H9 (cell line): ENCODE data around the gene FAM83C. TPM values are rescaled to one million over a fixed set of nuclear protein-coding genes. Genes with fewer than 3 reads are reported as not detected.

Experiments
- DNase-seq: peaks from one replicate; pipeline ENCODE4 v3.0.0-alpha.2; 2017
- H2AFZ ChIP-seq: one replicate; pipeline ENCODE4 v1.6.1; 2013; ENCODE audit warnings: mild to moderate bottlenecking, low read length, control low read depth, moderate library complexity
- H2AK5ac ChIP-seq: 2 replicates; pipeline ENCODE4 v1.6.1; 2013; ENCODE audit warnings: low read length, control low read depth, mixed read lengths; ENCODE audit not compliant: insufficient read length
- H2BK120ac ChIP-seq: one replicate; pipeline ENCODE4 v1.6.1; 2013; ENCODE audit warnings: low read depth, mild to moderate bottlenecking, low read length, control low read depth, inconsistent platforms; ENCODE audit not compliant: poor library complexity, severe bottlenecking
- H2BK12ac ChIP-seq: 2 replicates; pipeline ENCODE4 v1.6.1; 2013; ENCODE audit warnings: low read length, control low read depth, mixed read lengths, low read depth; ENCODE audit not compliant: insufficient read length
- H2BK15ac ChIP-seq: 2 replicates; pipeline ENCODE4 v1.6.1; 2013; ENCODE audit warnings: low read depth, low read length, control low read depth
- H2BK20ac ChIP-seq: one replicate; pipeline ENCODE4 v1.6.1; 2013; ENCODE audit warnings: low read depth, mild to moderate bottlenecking, low read length, control low read depth, inconsistent platforms; ENCODE audit not compliant: poor library complexity, severe bottlenecking
- H2BK5ac ChIP-seq: 2 replicates; pipeline ENCODE4 v1.6.1; 2013; ENCODE audit warnings: low read length, control low read depth, mixed read lengths; ENCODE audit not compliant: insufficient read length
- H3K14ac ChIP-seq: 2 replicates; pipeline ENCODE4 v1.6.1; 2013; ENCODE audit warnings: low read length, control low read depth; ENCODE audit not compliant: insufficient read depth
- H3K18ac ChIP-seq: 2 replicates; pipeline ENCODE4 v1.6.1; 2013; ENCODE audit warnings: low read depth, mild to moderate bottlenecking, mixed read lengths, low read length, control low read depth; ENCODE audit not compliant: insufficient read length
- H3K23ac ChIP-seq: 2 replicates; pipeline ENCODE4 v1.6.1; 2013; ENCODE audit warnings: low read length, control low read depth, mixed read lengths, low read depth; ENCODE audit not compliant: insufficient read length
- H3K23me2 ChIP-seq: 2 replicates; pipeline ENCODE4 v1.6.1; 2013; ENCODE audit warnings: low read depth, mild to moderate bottlenecking, mixed read lengths, low read length, control low read depth; ENCODE audit not compliant: insufficient read length, poor library complexity, severe bottlenecking
- H3K27ac ChIP-seq: 2 replicates; pipeline ENCODE4 v1.5.1; 2013; ENCODE audit warnings: low read length, control low read depth, mixed read lengths, low read depth; ENCODE audit not compliant: insufficient read length
- H3K27me3 ChIP-seq: 2 replicates; pipeline ENCODE4 v1.6.1; 2013; ENCODE audit warnings: low read length, control low read depth, inconsistent platforms; ENCODE audit not compliant: insufficient read depth
- H3K4ac ChIP-seq: 2 replicates; pipeline ENCODE4 v1.6.1; 2013; ENCODE audit warnings: low read depth, mild to moderate bottlenecking, control low read depth, inconsistent platforms, low read length, moderate library complexity
- H3K4me1 ChIP-seq: 2 replicates; pipeline ENCODE4 v1.6.1; 2013; ENCODE audit warnings: low read length, control low read depth, inconsistent platforms; ENCODE audit not compliant: insufficient read depth
- H3K4me2 ChIP-seq: 2 replicates; pipeline ENCODE4 v1.6.1; 2013; ENCODE audit warnings: low read length, control low read depth, mixed read lengths; ENCODE audit not compliant: insufficient read length, insufficient read depth
- H3K56ac ChIP-seq: 2 replicates; pipeline ENCODE4 v1.6.1; 2013; ENCODE audit warnings: low read depth, mild to moderate bottlenecking, mixed read lengths, low read length, control low read depth; ENCODE audit not compliant: insufficient read length
- H3K79me1 ChIP-seq: 2 replicates; pipeline ENCODE4 v1.6.1; 2013; ENCODE audit warnings: low read depth, mild to moderate bottlenecking, moderate library complexity, low read length, control low read depth, inconsistent platforms; ENCODE audit not compliant: insufficient read depth, poor library complexity, severe bottlenecking
- H3K79me2 ChIP-seq: 2 replicates; pipeline ENCODE4 v1.6.1; 2013; ENCODE audit warnings: low read length, control low read depth, inconsistent platforms; ENCODE audit not compliant: insufficient read depth
- H3K9ac ChIP-seq: 2 replicates; pipeline ENCODE4 v1.6.1; 2013; ENCODE audit warnings: low read length, control low read depth, mixed read lengths; ENCODE audit not compliant: insufficient read length; ENCODE audit errors: extremely low read depth
- H3K9me3 ChIP-seq: one replicate; pipeline ENCODE4 v1.6.1; 2013; ENCODE audit warnings: low read depth, low read length, inconsistent platforms; ENCODE audit not compliant: control insufficient read depth
- H3T11ph ChIP-seq: one replicate; pipeline ENCODE4 v1.6.1; 2013; ENCODE audit warnings: mild to moderate bottlenecking, low read length, control low read depth, inconsistent platforms
- H4K20me1 ChIP-seq: one replicate; pipeline ENCODE4 v1.6.1; 2013; ENCODE audit not compliant: control insufficient read depth, insufficient read length, insufficient read depth
- H4K5ac ChIP-seq: 2 replicates; pipeline ENCODE4 v1.6.1; 2013; ENCODE audit warnings: low read depth, mild to moderate bottlenecking, mixed read lengths, low read length, control low read depth; ENCODE audit not compliant: insufficient read length
- H4K8ac ChIP-seq: replicated peaks from 2 replicates; pipeline ENCODE4 v1.6.1; 2013; ENCODE audit warnings: low read length, control low read depth, mixed read lengths, low read depth; ENCODE audit not compliant: insufficient read length
- H4K91ac ChIP-seq: 2 replicates; pipeline ENCODE4 v1.6.1; 2013; ENCODE audit warnings: low read depth, mild to moderate bottlenecking, moderate library complexity, mixed read lengths, low read length, control low read depth; ENCODE audit not compliant: insufficient read length
- H3K27ac Mint-ChIP-seq, 3 experiments: 2 replicates in 2 of 3; 3 replicates in 1 of 3; pipeline ENCODE4 v1.8.0; 2020 to 2021; ENCODE audit warnings: mixed read lengths in 3 of 3, mild to moderate bottlenecking in 1 of 3, moderate library complexity in 1 of 3
- H3K27me3 Mint-ChIP-seq: 2 replicates; pipeline ENCODE4 v1.8.0; 2021; ENCODE audit warnings: low read depth, mild to moderate bottlenecking, moderate library complexity, mixed read lengths
- H3K36me3 Mint-ChIP-seq, 3 experiments: 2 replicates in 2 of 3; 3 replicates in 1 of 3; pipeline ENCODE4 v1.8.0; 2020 to 2021; ENCODE audit warnings: low read depth in 3 of 3, mixed read lengths in 3 of 3; ENCODE audit not compliant: insufficient read depth in 1 of 3
- H3K4me1 Mint-ChIP-seq, 2 experiments: 2 replicates each; pipeline ENCODE4 v1.8.0; 2020; ENCODE audit warnings: mixed read lengths in 2 of 2
- H3K4me3 Mint-ChIP-seq, 2 experiments: 2 replicates in 1 of 2; 3 replicates in 1 of 2; pipeline ENCODE4 v1.8.0; 2020 to 2021; ENCODE audit warnings: mild to moderate bottlenecking in 2 of 2, mixed read lengths in 2 of 2, moderate library complexity in 1 of 2
- H3K9me3 Mint-ChIP-seq, 2 experiments: 2 replicates in 1 of 2; 3 replicates in 1 of 2; pipeline ENCODE4 v1.8.0; 2020; ENCODE audit warnings: mild to moderate bottlenecking in 2 of 2, mixed read lengths in 2 of 2, moderate library complexity in 1 of 2
- WGBS: extraction: QIAGEN DNeasy Blood & Tissue Kit; methylation state at CpG from one replicate; pipeline ENCODE4 v1.1.7; 2013; ENCODE audit warnings: missing lambda C conversion rate, low lambda C conversion rate, mixed read lengths; ENCODE audit not compliant: insufficient read length; ENCODE audit errors: extremely low coverage; 5-methylcytosine and 5-hydroxymethylcytosine counted together
- total RNA-seq: library from RNA; stranded (reverse); gene quantifications from 2 replicates; pipeline ENCODE4 v1.2.1, GENCODE V29; 2021
- TF ChIP-seq, protein P1 (sequence below): fragments of 200-600 bp; sonication (generic); conservative IDR thresholded peaks from 3 replicates; pipeline ENCODE4 v1.8.0; 2021; ENCODE audit warnings: antibody characterized with exemption, mild to moderate bottlenecking

The FAM83C gene
- total RNA-seq, 1 experiment from 2014 or later = not detected

DNA sequence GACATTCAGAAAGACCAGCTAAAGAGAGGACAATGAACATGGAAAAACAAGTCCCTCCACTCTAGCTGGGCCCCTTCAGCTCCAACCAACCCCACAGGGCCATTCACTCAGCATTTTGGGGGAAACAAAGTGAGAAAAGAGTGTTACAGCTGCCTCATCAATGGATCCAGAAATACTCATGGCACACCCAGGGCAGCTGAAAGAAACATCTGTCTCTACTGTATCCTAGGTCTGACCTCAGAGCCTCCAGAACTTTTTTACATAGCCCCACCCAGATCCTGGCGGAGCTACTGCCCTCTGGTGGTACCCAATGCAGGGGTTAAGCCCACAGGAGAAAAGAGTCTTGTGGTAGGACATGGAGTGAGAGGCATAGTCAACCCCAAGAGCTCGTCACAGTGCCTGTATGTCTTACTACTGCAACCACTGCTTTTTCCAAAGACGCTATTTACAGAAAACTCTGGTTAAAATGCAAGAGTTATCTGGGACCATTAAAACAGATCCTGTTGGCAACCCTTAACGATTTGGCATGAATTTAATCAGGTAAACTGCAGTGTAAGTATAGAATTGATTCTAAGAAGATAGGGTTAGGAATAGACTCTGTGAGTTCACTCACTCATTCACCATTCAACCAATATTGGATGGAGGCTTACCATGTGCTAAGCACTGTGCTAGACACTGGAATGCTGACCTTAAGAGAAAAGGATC is 37.4 kb upstream of the FAM83C start:
- H3K27me3 Mint-ChIP-seq = no peaks in the 10 kb centered on the region
- H2BK20ac ChIP-seq = no peak overlapping the region
- no peak overlapping the region for H4K8ac ChIP-seq
- H3K79me1 ChIP-seq = no peaks in the 10 kb centered on the region
- 0 out of 2 replicates have a peak, but pooled peaks cover 2% of the 10 kb centered on the region for H3K4me1 ChIP-seq
- H3K36me3 Mint-ChIP-seq = no peaks in the 10 kb centered on the region
- no peak overlapping the region for H3K14ac ChIP-seq
- no peak overlapping the region for H3K4me2 ChIP-seq
- H2BK15ac ChIP-seq = no peak overlapping the region
- H3K27ac Mint-ChIP-seq = no peak overlapping the region
- H3K4me1 Mint-ChIP-seq = peaks cover 5 to 6% of the 10 kb centered on the region in 2 experiments
- H3K23me2 ChIP-seq = no peaks in the 10 kb centered on the region
- no peak overlapping the region for H2BK12ac ChIP-seq
- H3K56ac ChIP-seq = no peak overlapping the region
- H4K5ac ChIP-seq = no peak overlapping the region
- no peak overlapping the region for H2AFZ ChIP-seq
- no peaks in the 10 kb centered on the region for H4K20me1 ChIP-seq
- no peak overlapping the region for H3K23ac ChIP-seq
- H3K27ac ChIP-seq = no peak overlapping the region
- H3K9me3 Mint-ChIP-seq = no peaks in the 10 kb centered on the region
- no peak overlapping the region for H3T11ph ChIP-seq
- H3K79me2 ChIP-seq = no peaks in the 10 kb centered on the region
- H3K4me3 Mint-ChIP-seq = no peak overlapping the region
- no peak overlapping the region for H2BK120ac ChIP-seq
- no peak overlapping the region for H3K9ac ChIP-seq
- no peaks in the 10 kb centered on the region for H3K9me3 ChIP-seq
- WGBS = no CpG with 5 or more reads among the region's 4 CpGs
- no peak overlapping the region for H3K18ac ChIP-seq
- no peak overlapping the region for H2AK5ac ChIP-seq
- no peak overlapping the region for H2BK5ac ChIP-seq
- peak; percentile 84 for DNase-seq
- H3K27me3 ChIP-seq = no peaks in the 10 kb centered on the region
- TF ChIP-seq, protein P1, sequence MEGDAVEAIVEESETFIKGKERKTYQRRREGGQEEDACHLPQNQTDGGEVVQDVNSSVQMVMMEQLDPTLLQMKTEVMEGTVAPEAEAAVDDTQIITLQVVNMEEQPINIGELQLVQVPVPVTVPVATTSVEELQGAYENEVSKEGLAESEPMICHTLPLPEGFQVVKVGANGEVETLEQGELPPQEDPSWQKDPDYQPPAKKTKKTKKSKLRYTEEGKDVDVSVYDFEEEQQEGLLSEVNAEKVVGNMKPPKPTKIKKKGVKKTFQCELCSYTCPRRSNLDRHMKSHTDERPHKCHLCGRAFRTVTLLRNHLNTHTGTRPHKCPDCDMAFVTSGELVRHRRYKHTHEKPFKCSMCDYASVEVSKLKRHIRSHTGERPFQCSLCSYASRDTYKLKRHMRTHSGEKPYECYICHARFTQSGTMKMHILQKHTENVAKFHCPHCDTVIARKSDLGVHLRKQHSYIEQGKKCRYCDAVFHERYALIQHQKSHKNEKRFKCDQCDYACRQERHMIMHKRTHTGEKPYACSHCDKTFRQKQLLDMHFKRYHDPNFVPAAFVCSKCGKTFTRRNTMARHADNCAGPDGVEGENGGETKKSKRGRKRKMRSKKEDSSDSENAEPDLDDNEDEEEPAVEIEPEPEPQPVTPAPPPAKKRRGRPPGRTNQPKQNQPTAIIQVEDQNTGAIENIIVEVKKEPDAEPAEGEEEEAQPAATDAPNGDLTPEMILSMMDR = peak; percentile 93
- H3K4ac ChIP-seq = no peak overlapping the region
- no peak overlapping the region for H4K91ac ChIP-seq
